ENCODE results near the gene NFIX.

DNA sequence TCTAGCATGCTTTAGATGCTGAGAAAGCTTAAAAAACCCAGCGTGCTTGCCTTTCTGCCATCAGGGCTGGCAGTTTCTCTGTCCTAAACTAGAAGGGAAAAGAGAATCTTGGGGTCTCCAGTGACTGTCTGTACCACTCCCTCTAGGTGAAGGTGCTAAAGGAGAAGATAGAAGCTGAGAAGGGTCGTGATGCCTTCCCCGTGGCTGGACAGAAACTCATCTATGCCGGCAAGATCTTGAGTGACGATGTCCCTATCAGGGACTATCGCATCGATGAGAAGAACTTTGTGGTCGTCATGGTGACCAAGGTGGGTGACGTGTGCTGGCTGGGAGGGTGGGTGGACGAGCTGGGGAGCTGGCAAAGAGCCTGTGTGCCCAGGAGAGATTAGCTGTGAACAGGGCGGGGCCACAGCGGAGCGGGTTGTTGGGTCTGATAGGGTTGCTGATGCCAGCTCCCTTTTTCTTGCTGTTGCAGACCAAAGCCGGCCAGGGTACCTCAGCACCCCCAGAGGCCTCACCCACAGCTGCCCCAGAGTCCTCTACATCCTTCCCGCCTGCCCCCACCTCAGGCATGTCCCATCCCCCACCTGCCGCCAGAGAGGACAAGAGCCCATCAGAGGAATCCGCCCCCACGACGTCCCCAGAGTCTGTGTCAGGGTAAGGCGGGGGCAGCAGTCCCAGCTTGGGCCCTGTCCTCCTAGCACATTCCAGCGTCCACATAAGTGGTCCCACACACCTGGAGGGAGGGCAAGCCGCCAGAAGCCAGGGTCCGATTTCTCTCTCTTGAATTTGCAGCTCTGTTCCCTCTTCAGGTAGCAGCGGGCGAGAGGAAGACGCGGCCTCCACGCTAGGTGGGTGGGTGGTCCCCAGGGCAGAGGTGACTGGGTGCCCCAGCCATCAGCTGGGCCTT, 47.3 kb upstream of the NFIX start:
- TF ChIP-seq EP300 (IDR thresholded peaks at IDR 0.05; ENCODE audit: low read depth) (no peak), POLR2AphosphoS5 (IDR thresholded peaks at IDR 0.05) (no peak)
